HS-5 (cell line): ENCODE data around the gene HMCN2.
A peak's percentile ranks its signal among the peaks of the same experiment; 100 is the strongest.
"Not testable (repeated sequence)": the region's sequence is repeated elsewhere in the genome, so short reads cannot be mapped to it uniquely, and the experiment has no call there.

Experiments used
- DNase-seq: peaks from one replicate; pipeline ENCODE4 v3.0.0-alpha.2; 2012; ENCODE audit warnings: low read depth

The HMCN2 gene

GRCh38 chr9:130239363-130239695 is 26.2 kb upstream of the HMCN2 start:
- DNase-seq = no peak

GRCh38 chr9:130239741-130240241 is 25.8 kb upstream of the HMCN2 start:
- DNase-seq = no peak

GRCh38 chr9:130240410-130241197 is 25.0 kb upstream of the HMCN2 start:
- peak; percentile 29 for DNase-seq

GRCh38 chr9:130241198-130241535 is 24.4 kb upstream of the HMCN2 start:
- DNase-seq = no peak

- no peak for DNase-seq
Measured at GRCh38 chr9:130242270-130243014, 23.1 kb upstream of the HMCN2 start.

GRCh38 chr9:130243015-130243881 is 22.3 kb upstream of the HMCN2 start:
- DNase-seq = no peak

GRCh38 chr9:130243882-130244170 is 21.7 kb upstream of the HMCN2 start:
- no peak for DNase-seq

- DNase-seq = no peak
Measured at GRCh38 chr9:130244548-130245165, 20.9 kb upstream of the HMCN2 start.

GRCh38 chr9:130245474-130245873 is 20.1 kb upstream of the HMCN2 start:
- DNase-seq = no peak

GRCh38 chr9:130246126-130246525 is 19.4 kb upstream of the HMCN2 start:
- DNase-seq = no peak

- DNase-seq = no peak
Measured at GRCh38 chr9:130254747-130255630, 10.6 kb upstream of the HMCN2 start.

GRCh38 chr9:130255631-130256134 is 9.9 kb upstream of the HMCN2 start:
- no peak for DNase-seq

GRCh38 chr9:130256644-130257043 is 8.9 kb upstream of the HMCN2 start:
- DNase-seq = no peak

GRCh38 chr9:130258137-130258536 is 7.4 kb upstream of the HMCN2 start:
- DNase-seq = not testable (repeated sequence)

- no peak for DNase-seq
Measured at GRCh38 chr9:130259044-130259443, 6.5 kb upstream of the HMCN2 start.

- no peak for DNase-seq
Measured at GRCh38 chr9:130260816-130261765, 4.5 kb upstream of the HMCN2 start.

- no peak for DNase-seq
Measured at GRCh38 chr9:130262061-130262745, 3.4 kb upstream of the HMCN2 start.

GRCh38 chr9:130262771-130263170 is 2.8 kb upstream of the HMCN2 start:
- no peak for DNase-seq
